T-helper 2 cell treated with Interferon-gamma antibody and Interleukin-4, amounts not matched to agents 100 ng/mL and 5 ng/mL, for 36 hours (primary cell): ENCODE results near the gene MAS1. TPM values are rescaled to one million over a fixed set of nuclear protein-coding genes. Genes with fewer than 3 reads are reported as not detected.

Experiments used
- intact Hi-C: fragments of 100-400 bp; cut with micrococcal nuclease; formaldehyde crosslinking; loops from one replicate; pipeline ENCODE4 v1.15.1; 2023
- total RNA-seq: library from RNA; stranded (reverse); gene quantifications from 2 replicates; pipeline ENCODE4 v1.2.3, GENCODE V29; 2022

The MAS1 gene
- total RNA-seq, 1 donor from 2014 or later, result not detected

- intact Hi-C loops, result no loop called here
Observed at GRCh38 chr6:159879856-159880255, 10.9 kb upstream of the MAS1 start.

GRCh38 chr6:159880412-159880975 lies 10.3 kb upstream of the MAS1 start:
- intact Hi-C loops, result no loop called here

- intact Hi-C loops, result no loop called here
Observed at GRCh38 chr6:159884720-159885119, 6.1 kb upstream of the MAS1 start.

- intact Hi-C loops, result no loop called here
Observed at GRCh38 chr6:159886270-159886669, 4.5 kb upstream of the MAS1 start.

GRCh38 chr6:159887146-159887545 lies 3.6 kb upstream of the MAS1 start:
- intact Hi-C loops, result no loop called here

- intact Hi-C loops, result no loop called here
Observed at GRCh38 chr6:159887761-159888160, 3.0 kb upstream of the MAS1 start.

GRCh38 chr6:159890201-159890600 lies 587 bp upstream of the MAS1 start:
- intact Hi-C loops, result no loop called here

GRCh38 chr6:159892053-159892452 lies 1.3 kb downstream of the MAS1 start:
- intact Hi-C loops, result no loop called here

- intact Hi-C loops, result no loop called here
Observed at GRCh38 chr6:159893064-159893463, 2.3 kb downstream of the MAS1 start.

GRCh38 chr6:159894991-159895390 lies 4.2 kb downstream of the MAS1 start:
- intact Hi-C loops, result no loop called here

- intact Hi-C loops, result no loop called here
Observed at GRCh38 chr6:159897603-159898002, 6.8 kb downstream of the MAS1 start.

GRCh38 chr6:159898519-159898918 lies 7.7 kb downstream of the MAS1 start:
- intact Hi-C loops, result no loop called here

- intact Hi-C loops, result no loop called here
Observed at GRCh38 chr6:159899994-159900745, 9.4 kb downstream of the MAS1 start.

- intact Hi-C loops, result no loop called here
Observed at GRCh38 chr6:159902620-159903019, 11.8 kb downstream of the MAS1 start.

- intact Hi-C loops, result no loop called here
Observed at GRCh38 chr6:159904497-159904911, 13.7 kb downstream of the MAS1 start.

- intact Hi-C loops, result no loop called here
Observed at GRCh38 chr6:159906400-159906799, 15.6 kb downstream of the MAS1 start.

GRCh38 chr6:159908535-159908934 lies 17.7 kb downstream of the MAS1 start:
- intact Hi-C loops, result no loop called here

GRCh38 chr6:159908979-159909378 lies 18.2 kb downstream of the MAS1 start:
- intact Hi-C loops, result no loop called here

GRCh38 chr6:159910342-159910741 lies 19.6 kb downstream of the MAS1 start:
- intact Hi-C loops, result no loop called here

GRCh38 chr6:159913375-159913774 lies 22.6 kb downstream of the MAS1 start:
- intact Hi-C loops, result no loop called here

GRCh38 chr6:159913862-159914564 lies 23.2 kb downstream of the MAS1 start:
- intact Hi-C loops, result no loop called here

GRCh38 chr6:159914565-159914923 lies 23.8 kb downstream of the MAS1 start:
- intact Hi-C loops, result no loop called here

- intact Hi-C loops, result no loop called here
Observed at GRCh38 chr6:159915397-159915796, 24.6 kb downstream of the MAS1 start.
